ENCODE data around the gene SMNDC1. TPM values are rescaled to one million over a fixed set of nuclear protein-coding genes. Genes with fewer than 3 reads are reported as not detected.

SMNDC1 gene
- total RNA-seq, 1 experiment from 2014 or later, result 57.8 TPM

DNA sequence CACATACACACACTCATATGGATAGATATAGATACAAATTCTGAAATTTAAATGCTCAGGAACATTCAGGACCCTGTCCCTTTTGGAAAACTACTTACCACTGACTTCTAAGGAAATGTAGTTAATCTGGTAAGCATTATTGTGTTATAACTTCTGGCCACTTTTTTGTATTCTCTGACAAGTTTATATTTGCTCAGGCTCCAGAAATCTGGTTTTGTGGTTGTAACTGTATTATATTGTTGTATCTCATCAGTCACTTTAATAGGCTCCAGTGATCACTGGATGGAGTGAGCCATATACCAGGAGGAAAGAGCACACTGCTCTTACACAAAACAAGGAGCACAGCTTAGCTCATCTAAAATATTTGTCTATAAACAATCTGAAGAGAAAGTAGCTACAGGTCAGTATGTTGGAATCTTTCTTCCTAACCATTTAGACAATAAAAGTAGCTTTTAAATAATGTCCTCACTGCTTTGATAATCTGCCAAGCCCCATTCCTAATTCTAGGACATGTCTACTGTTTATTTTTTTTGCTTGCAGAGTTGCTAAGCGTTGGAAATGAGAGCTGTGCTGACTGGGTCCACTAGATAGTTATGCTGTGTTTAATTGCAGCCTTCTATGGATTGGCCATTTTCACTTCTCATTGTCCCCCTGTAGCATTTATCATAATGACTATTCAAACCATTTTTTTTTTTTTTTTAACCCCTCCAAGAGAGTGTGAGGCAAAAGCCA, 43.8 kb downstream of the SMNDC1 start:
- Histone ChIP-seq H3K27me3 (replicated peaks; ENCODE audit: insufficient read depth, low read depth, low read length, poor library complexity) (no peaks in the 10 kb centered on the region), H3K4me1 (ENCODE audit: insufficient read depth, low read length, poor library complexity, severe bottlenecking) (no peaks in the 10 kb centered on the region), H3K36me3 (ENCODE audit: insufficient read depth, low read length, poor library complexity, severe bottlenecking) (no peaks in the 10 kb centered on the region), H3K4me3 (ENCODE audit: low read depth, low read length, poor library complexity, severe bottlenecking) (no peak overlapping the region), H3K9me3 (ENCODE audit: low read depth, low read length, poor library complexity, severe bottlenecking) (no peaks in the 10 kb centered on the region), H3K27ac (ENCODE audit: low read depth, low read length, poor library complexity, severe bottlenecking) (no peak overlapping the region)
- TF ChIP-seq CTCF (conservative IDR thresholded peaks at IDR 0.05; ENCODE audit: low read depth, low read length), result no peak
- TF ChIP-seq EZH2 (IDR thresholded peaks at IDR 0.05; ENCODE audit: borderline replicate concordance, low read depth, low read length, poor library complexity, severe bottlenecking), result no peak
- ChIA-PET POLR2A (ENCODE audit: low non-redundant PET) (no interaction called here), CTCF (interaction anchor here (0.5 kb wide), 1 partner anchor 258 kb away, joined by 12 read pairs; no protein-coding TSS in a partner anchor)
- no peak for DNase-seq (ENCODE audit: low spot score)
- BruUV-seq (replicated peaks), result no TSS peak
- intact Hi-C loops (cut with micrococcal nuclease; ENCODE audit: unreplicated experiment), result no loop called here

DNA sequence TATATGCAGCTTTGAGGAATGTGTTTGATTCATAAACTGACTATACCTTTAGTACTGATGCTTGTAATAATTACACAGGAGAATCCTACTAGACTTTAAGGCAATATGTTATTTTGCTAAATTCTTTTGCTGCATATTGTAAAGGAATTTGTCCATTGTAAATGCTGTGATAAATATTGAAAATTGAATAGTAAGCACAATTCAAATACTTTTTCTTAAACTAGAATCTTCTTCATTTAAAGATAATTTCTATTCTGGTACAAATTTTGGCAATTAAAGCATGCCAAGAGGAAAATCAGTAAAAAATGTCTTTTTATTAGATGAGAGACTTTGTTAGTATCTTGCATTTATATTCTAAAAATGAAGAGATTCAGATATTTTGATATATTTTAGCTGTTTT, 45.4 kb downstream of the SMNDC1 start:
- Histone ChIP-seq H3K36me3 (ENCODE audit: insufficient read depth, low read length, poor library complexity, severe bottlenecking) (no peaks in the 10 kb centered on the region), H3K9me3 (ENCODE audit: low read depth, low read length, poor library complexity, severe bottlenecking) (no peaks in the 10 kb centered on the region), H3K27ac (ENCODE audit: low read depth, low read length, poor library complexity, severe bottlenecking) (no peak overlapping the region), H3K27me3 (replicated peaks; ENCODE audit: insufficient read depth, low read depth, low read length, poor library complexity) (no peaks in the 10 kb centered on the region), H3K4me1 (ENCODE audit: insufficient read depth, low read length, poor library complexity, severe bottlenecking) (no peaks in the 10 kb centered on the region), H3K4me3 (ENCODE audit: low read depth, low read length, poor library complexity, severe bottlenecking) (no peak overlapping the region)
- BruUV-seq (replicated peaks), result no TSS peak
- TF ChIP-seq EZH2 (IDR thresholded peaks at IDR 0.05; ENCODE audit: borderline replicate concordance, low read depth, low read length, poor library complexity, severe bottlenecking) (no peak), CTCF (conservative IDR thresholded peaks at IDR 0.05; ENCODE audit: low read depth, low read length) (no peak)
- ChIA-PET CTCF (no interaction called here), POLR2A (ENCODE audit: low non-redundant PET) (no interaction called here)
- DNase-seq (ENCODE audit: low spot score), result no peak
- intact Hi-C loops (cut with micrococcal nuclease; ENCODE audit: unreplicated experiment), result no loop called here

GRCh38 chr10:110258542-110258941, 46.2 kb downstream of the SMNDC1 start:
- BruUV-seq (replicated peaks), result no TSS peak
- intact Hi-C loops (cut with micrococcal nuclease; ENCODE audit: unreplicated experiment), result no loop called here
- H3K27ac ChIP-seq (ENCODE audit: low read depth, low read length, poor library complexity, severe bottlenecking), result no peak overlapping the region
- DNase-seq (ENCODE audit: low spot score), result no peak
- no peak overlapping the region for H3K4me3 ChIP-seq (ENCODE audit: low read depth, low read length, poor library complexity, severe bottlenecking)
- no peak for TF ChIP-seq CTCF (conservative IDR thresholded peaks at IDR 0.05; ENCODE audit: low read depth, low read length)
- TF ChIP-seq EZH2 (IDR thresholded peaks at IDR 0.05; ENCODE audit: borderline replicate concordance, low read depth, low read length, poor library complexity, severe bottlenecking), result no peak
- ChIA-PET POLR2A (ENCODE audit: low non-redundant PET) (no interaction called here), CTCF (no interaction called here)
- no peaks in the 10 kb centered on the region for H3K36me3 ChIP-seq (ENCODE audit: insufficient read depth, low read length, poor library complexity, severe bottlenecking)
- H3K9me3 ChIP-seq (ENCODE audit: low read depth, low read length, poor library complexity, severe bottlenecking), result no peaks in the 10 kb centered on the region
- no peaks in the 10 kb centered on the region for H3K27me3 ChIP-seq (replicated peaks; ENCODE audit: insufficient read depth, low read depth, low read length, poor library complexity)
- H3K4me1 ChIP-seq (ENCODE audit: insufficient read depth, low read length, poor library complexity, severe bottlenecking), result no peaks in the 10 kb centered on the region

All from A673 (cell line).